Measurements from ENCODE around the gene KICS2.

DNA sequence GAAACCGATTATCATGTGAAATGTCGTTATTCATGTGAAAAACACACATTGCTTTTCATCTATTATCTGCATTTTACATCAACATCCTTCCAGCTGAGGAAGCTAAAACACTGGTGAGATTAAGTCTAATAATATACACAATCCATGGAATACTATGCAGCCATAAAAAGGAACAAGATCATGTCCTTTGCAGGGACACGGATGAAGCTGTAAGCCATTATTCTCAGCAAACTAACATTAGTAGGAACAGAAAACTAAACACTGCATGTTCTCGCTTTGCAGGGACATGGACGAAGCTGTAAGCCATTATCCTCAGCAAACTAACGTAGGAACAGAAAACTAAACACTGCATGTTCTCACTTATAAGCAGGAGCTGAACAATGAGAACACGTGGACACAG, 18.3 kb downstream of the KICS2 start:
- TF ChIP-seq CTCF (IDR thresholded peaks at IDR 0.05 in 8 of 11, conservative IDR thresholded peaks at IDR 0.05 in 3 of 11) (no peak), POLR2A (IDR thresholded peaks at IDR 0.05) (no peak), POLR2AphosphoS5 (IDR thresholded peaks at IDR 0.05) (no peak)

All from spleen (tissue), 7 donors.